CD4-positive, alpha-beta T cell treated with Interleukin-17A for 1 hour (primary cell): ENCODE data around the gene FOXP2.
"Not testable (repeated sequence)": the region's sequence is repeated elsewhere in the genome, so short reads cannot be mapped to it uniquely, and the experiment has no call there.

Experiments
- DNase-seq: peaks from one replicate; pipeline ENCODE4 v3.0.0-alpha.2; 2020

Gene FOXP2

DNA sequence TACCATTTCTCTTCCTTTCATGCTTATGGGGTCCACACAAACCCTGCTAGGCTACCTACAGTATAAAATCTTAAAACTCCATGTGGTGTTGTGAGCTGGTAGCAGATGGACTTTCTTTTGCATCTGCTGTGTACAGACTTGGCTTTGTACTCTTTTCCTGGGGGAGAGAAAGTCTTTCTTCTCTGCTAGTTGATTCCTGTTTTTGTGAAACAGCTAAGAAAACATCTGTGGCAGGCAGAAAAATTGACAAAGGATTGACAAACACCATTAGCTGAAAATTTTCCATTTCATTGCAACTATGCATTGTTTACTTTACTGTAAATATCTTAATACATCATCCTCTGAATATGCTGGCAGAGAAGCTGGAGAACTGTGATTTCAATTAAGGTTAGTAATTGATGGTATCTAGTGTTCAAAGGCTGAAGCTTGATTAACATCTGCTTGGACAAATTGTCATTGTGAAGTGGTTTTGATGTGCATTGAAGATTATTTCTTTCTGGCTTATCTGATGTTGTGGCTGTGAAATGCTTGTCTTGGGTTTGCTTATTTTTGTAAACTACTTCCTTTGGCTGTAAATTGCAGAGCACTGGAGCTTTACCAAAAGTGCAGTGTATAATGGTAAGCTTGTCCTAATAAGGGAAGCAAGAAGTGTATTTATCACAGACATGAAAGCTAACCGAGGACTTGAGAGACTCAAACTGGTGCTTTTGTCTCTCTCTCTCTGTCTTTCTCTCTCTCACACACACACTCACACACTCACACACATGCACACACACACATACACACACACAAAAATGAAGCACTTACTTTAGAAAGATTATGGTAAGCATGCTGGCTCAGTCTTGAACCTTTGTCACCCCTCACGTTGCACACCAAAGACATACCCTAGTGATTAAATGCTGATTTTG is at the start of gene FOXP2:
TSS of gene FOXP2 (plus strand) at position 660 of the 908 bp plus-strand sequence. CDS start 11,697 bp downstream, outside the sequence.
- no peak for DNase-seq

DNA sequence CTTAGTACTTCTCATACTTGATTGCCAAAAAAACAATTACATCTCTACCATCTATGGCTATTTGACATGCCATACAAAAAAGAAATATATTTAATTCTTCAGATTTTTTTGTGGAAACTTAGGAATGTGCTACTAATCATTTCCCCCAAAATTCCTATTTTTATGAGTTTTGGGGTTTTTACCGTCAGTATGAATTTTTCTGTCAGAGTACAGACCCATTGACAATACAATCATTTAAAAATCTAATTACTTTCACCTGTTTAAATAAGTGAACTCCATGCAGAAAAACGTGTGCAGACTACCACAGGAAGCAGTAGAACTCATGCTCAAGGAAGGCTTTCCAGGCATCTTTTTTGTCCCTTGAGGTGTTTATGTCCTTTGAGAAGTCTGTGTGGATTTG is 48.8 kb upstream of the FOXP2 start:
- no peak for DNase-seq

DNA sequence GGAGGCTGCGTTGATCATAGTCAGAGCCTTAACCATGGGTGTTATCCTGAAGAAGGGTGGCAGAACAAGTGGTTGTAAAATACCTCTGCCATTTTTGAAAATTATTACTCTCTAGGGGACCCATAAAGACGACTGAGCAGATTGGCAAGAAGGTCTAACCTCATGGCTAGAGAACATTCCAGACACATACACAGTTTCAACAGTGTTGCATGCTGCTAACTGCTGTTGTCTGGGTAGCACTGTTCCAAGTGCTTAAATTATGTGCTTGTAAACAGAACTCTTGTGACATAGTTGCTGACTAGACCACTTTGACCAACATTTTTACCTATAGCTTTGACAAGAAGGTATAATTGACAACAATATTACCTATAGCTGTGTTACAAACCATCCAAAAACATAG is 46.1 kb upstream of the FOXP2 start:
- no peak for DNase-seq

DNA sequence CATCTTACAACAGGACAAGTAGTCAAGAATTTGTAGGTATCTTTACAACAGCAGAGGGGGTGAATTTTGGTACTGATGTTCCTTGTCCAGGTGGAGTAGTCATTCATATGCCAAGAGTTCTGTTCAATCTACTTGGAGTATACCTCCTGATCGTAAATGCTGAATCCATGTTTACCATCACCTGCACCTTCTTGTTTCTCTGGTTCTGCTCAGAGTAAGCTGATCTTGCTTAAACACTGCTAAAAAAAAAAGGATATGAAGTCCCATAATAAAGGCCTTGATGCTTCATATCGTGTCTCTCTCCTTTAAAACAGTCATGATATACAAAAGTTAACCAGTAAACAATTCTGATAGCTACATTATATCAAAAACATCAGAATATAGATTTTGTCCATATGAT is 45.3 kb upstream of the FOXP2 start:
- no peak for DNase-seq

DNA sequence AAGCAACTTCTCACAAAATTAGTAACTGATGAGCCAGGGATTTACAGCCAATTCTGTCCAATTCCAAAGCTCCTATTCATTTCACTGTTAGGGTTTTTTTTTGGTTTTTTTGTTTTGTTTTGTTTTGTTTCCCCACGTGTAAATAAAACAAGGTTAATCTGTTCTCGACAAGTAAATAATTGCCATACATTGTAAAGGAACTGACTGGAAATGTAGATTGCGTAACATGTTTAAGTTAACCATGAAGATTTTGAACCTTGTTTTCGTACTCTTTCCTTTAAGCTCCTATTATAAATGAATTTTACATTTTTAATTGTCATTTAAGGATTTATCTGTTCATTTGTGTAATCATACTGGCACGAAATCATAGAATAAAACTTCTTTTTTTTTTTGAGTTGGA is 42.0 kb upstream of the FOXP2 start:
- DNase-seq = no peak

DNA sequence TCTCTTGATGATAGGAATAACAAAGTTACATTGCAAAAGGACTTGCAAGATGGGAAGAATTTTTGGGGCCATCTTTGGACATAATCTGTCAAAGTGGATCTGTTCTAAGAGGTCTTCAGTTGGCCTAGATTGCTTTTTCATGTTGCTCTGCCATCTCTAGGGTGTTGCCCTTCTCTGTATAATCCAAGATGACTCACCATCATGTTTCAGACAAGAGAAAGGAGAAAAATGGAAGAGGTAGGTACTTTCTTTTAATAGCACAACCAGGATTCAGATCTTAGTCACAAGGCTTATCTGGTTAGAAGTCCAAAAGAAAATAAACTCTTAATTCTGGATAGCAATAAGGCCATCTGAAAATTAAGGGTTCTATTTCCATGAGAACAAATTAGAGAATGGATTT is 38.7 kb upstream of the FOXP2 start:
- DNase-seq = no peak

DNA sequence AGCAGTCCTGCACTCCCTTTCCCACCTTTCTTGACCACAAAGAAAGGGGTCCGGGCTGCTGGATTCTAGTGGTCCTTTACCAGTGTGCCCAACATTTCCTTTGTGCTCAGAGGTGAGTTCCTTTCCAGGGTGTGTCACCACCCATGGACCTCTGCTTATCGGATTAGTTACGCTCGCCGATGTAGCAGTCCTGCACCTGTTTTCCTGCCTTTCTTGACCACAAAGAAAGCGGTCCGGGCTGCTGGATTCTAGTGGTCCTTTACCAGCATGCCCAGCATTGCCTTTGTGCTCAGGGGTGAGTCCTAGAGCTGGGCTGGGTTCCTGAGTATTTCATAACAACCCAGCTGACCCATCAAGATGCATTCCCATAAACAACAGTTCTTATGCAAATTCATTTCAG is 30.7 kb upstream of the FOXP2 start:
- DNase-seq = not testable (repeated sequence)

DNA sequence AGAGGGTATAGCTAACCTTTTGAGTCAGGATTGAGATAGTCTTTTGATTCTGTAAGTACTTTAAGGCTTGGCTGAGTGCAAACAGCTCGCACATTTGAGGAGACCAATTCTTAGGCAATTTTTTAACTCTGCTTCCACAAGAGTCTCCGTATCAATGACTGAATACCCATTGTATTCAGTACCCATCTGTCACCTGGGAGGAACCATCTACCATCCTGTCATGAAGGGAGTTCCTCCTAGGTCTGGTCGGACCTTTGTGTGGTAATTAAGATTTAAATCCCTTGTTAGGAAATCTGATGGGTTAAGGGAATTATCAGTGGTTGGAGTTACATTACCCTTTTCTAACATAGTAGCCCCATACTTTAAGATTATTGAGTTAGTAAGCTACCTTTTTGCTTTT is 30.3 kb upstream of the FOXP2 start:
- DNase-seq = not testable (repeated sequence)

DNA sequence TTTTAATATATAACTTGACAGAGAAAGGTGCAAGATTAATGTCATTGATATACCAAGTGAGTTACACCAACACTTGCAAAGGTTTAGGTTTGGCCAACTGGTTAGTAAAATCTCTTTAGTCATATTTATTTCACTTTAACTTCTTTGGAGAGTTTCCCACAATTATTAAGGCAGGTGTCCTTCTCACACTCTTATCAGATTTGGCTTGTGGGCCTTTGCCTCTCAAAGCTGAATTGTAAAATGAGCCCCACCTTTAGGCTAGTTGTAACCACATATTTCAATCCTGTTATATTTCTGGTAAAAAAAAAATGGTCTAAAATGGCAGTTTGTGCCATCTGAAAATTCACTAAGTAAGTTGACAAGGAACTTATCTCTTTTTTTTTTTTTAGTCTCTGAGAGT is 26.6 kb upstream of the FOXP2 start:
- DNase-seq = no peak

DNA sequence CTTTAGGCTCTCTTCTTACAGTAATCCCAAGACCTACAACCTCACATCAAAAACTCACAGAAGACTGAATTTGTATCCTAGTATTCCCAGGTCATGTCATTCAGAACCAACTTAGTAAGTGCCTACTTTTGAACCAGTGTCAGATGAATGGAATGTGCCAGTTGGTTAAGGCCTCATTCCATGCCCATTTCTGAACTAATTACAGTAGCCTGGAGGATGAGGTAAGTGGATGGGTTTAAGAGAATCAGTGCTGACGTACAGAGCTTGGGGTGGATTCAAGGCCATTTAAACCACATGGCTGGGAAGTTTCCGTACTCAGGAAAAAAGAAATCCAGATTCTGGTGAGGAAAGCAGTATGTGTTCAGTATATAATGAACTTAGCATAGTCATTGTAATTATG is 21.9 kb upstream of the FOXP2 start:
- no peak for DNase-seq

DNA sequence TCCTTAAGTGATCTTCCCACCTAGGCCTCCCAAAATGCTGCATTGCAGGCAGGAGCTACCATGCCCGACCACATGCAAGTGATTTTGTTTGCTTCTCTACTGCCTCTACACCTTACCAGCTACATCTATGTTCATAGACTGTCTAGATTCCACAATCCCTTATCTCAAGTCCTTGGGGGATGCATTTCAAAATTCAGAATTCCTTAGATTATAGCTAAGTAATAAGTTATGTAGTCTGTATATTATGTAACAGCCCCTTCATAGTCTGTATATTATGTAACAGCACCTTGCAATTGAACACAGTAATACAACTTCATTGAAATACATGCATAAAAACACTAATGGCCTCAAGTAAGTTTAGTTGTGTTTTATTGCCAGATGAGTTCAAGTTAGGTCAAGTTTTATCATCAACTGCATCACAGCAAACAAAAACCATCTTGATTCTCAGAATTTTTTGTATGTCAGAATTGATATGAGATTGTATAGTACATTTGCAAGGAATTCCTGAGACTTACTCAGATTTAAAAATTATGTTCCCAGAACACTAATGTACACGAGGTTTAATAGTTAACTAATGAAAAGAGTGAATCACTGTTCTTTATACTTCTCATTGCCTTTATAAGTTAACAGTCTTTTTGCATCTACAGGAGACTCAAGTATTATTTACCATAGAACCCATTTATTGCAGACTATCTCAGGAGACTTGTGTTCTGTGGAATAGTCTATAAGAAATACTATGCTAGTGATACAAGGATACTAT is 11.6 kb upstream of the FOXP2 start:
- no peak for DNase-seq

DNA sequence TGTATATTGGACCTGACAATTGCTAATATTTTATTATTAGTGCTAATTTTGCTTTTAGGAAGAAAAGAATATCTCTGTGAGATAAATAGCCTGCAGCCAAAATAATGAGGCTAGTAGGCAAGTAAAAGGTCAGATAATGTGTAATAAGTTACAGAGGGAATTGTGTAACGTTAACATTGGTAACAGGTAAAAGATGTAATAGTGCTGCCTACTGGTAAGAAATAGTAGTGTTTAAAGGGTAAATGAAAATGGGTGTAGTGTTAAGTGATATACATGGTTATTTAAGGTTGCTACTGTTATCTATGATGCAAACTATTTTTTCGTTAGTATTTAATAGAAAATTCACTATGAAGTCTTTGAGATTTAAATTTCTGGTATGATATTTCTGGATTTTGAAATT is 9.2 kb upstream of the FOXP2 start:
- no peak for DNase-seq

DNA sequence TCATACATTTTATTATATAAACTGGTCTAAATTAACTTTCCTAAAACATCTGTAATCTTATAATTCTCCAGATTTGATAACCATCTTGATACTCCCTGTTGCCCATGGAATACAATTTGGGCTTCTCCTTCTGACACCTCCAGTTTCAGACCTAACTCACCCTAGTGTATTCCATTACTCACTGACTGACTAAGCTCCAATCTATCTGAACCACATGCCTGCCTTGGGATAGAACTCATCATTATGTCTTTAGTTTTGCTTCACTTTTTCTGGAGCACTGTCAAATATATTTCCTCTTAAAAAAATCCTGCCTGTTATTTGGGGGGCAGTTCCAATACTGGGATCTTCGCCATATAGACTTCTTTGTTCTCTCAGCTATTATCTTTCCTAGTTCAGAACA is 4.9 kb upstream of the FOXP2 start:
- no peak for DNase-seq

DNA sequence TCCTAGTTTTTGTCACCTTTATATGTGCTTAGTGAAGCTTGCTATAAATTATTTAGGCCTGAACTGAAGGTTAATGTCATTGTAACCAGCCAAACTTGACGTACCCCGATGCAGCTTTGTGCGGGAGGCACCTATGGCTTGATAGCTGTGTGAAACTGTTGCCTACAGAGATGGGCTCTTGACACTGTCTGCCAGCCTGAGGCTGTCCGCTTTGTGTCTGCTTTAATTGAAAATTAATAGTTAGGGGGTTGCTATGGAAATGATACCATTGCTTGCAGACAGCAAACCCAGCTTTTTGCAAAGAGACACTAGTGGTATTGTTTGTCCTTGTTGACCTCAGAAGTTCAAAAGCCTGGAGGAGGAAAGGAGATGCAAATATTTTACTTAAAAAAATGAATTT is 2.1 kb upstream of the FOXP2 start:
- DNase-seq = no peak

DNA sequence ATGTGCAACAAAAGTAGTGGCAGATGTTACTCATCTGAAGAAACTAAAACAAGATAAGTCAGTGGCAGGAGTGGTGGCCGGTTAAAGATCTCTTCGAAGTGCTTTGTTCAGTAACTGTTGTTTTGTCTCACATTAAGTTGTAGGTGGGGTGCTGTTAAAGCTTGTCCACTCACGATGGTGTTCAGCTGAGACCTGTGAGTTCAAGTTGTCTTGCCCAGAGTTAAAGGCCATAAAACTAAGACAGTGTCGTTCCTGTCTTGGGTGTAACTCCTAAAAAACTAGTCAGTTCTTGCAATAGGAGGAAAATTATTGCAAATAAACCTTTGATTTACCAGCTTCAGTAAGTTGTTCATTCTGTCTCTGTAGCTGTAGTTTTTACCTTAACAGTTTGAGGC is 857 bp upstream of the FOXP2 start:
- no peak for DNase-seq

DNA sequence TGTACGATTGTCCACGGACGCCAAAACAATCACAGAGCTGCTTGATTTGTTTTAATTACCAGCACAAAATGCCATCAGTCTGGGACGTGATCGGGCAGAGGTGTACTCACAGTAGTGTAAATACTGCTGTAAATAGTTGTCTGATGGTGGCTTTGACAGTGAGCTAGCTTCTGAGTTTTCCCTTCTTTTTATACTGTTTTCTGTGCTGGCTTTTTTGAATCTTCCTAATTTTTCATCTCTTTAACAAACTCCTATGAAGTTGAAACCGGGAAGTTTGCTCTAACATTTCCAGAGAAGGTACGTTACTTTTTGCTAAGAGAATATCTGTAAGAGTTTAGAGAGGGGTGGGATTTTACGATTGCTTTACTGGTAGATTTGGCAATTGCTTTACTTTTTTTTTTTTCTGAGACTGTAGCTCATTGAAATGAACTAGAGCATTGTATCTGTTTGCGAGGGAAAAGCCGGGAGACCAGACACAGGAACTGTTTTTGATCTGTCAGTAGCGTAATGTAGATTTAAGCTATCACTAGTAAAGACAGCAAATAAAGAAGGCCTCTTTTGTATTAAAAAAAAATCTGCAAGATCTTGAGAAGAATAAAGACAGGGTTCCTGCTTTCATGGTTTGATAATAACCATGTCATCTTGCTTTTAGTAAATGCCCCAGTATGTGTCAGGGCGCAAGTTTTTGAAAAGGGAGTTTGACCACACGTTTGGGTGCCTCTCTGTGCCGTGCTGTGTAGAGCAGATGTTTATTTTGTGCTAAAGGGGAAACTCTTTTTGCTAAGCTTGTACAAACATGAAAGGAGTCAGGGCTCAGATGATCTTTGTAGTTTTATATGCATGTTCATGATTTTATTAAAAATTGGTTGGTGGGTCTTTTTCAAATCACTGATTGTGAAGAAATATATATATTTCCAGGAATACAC is 712 bp downstream of the FOXP2 start:
- no peak for DNase-seq

DNA sequence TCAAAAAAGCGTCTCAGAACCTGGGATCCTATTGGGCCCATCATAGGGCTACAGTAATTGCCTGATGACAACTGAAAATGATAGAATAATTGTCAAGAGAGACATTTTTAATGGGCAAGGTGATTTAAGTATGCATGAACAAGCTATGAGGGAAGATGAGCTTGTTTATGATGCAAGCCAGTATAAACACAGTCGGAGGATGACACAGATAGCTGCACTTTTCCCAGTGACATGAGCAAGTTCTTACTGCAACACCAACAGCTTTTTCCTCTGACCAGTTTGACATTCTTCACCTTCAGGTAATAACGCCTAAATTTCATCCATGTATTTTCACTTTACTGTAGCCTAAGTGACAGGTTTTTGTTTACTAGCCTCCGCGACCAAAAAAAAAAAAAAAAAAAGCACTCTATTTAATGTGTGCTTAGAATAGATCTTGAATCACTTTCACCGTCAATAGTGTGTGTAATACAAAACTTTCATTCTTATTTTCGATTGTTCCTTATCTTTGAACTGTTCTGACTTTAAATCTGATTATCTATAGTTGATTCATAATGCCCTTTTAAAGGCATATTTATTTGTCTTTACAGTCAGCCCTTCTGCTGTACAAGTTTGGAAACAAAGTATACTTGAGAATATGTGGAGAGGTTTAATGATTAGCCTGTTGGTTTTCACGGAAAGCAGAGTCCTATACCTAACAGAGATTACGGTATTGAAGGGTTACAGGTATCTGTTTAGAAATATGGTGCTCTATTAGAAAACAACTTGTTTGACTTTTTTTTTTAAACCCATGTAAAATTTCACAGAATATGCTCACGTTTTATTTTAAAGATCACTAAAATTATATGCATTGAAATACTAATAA is 1.7 kb downstream of the FOXP2 start:
- no peak for DNase-seq

DNA sequence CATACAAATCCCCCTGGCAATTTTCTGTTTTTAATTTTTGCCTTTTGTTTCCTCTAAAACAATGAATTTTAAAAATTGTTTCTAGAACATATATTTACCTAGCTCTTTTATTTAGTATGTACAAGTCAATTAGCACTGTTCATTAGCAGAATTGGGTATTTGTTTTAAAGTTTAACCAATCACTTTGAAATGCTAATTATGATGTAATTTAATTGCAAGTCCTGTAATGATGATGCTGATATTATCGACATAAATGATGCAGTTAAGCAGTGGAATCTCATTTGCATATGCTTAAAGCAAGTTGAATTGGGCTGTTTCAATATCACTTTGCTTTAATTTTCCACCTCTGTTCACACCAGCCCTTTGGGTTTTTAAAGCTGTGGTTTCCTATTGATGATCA is 2.7 kb downstream of the FOXP2 start:
- DNase-seq = no peak

DNA sequence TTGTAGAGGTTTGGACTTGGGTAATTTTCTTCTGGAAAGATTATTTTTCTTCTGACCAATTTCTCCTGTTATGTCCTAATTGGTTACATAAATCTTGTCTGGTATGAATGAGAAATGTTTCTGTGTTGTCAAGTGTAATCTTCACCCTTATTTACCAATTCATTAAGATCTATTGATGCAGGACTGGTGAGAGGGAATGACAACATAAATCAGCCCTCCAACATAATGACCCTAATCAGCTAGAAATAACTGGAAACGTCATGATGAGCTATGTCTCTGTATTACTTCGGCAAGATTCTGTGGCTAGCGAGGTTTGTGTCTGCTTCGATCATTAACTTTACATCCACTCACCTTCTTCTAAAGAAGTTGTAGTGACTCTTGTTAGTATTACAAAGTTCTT is 3.5 kb downstream of the FOXP2 start:
- no peak for DNase-seq

DNA sequence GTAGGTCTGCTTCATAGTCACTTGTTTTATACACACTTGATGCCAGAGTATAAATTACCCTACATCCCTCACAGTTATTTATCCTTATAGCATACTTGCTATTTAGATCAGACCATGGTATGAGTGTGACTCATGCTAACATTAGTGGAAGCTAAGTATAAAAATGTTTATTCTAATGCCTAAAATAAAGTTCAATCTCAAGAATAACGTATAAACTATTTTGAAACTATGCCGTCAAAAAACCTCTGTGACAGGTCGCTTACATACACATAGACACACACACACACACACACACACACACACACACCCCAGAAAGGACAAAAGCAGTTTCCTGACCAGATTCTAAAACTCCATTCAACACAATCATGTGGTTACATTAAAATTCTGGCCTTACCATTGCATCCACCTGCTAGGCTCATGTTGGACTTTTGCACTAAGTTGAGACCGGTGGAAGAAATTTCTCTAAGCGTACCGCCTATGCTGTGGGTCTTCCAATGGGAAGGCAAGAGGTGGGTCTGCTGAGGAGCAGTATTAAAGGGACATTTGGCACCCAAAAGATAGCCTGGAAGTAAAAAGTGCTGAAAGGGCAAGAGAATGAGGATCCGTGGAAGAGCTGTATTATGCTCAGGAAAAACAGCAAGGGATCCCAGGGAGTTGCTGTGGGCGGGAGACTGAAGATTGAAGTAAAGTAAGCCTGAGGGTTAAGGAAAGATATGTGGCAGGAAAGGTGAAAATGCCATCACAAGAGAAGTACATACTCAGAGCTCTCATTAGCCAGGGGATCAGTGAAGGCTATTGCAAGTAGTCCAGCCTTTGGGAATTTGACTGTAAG is 5.0 kb downstream of the FOXP2 start:
- DNase-seq = no peak
